HepG2 (cell line): ENCODE measurements around the gene ELFN1. TPM values are rescaled to one million over a fixed set of nuclear protein-coding genes. Genes with fewer than 3 reads are reported as not detected.

Source experiments
- ATAC-seq: fragments of 200-7000 bp; cut with Tn5 transposase; 3 replicates; pipeline ENCODE4 v1.9.1; 2020; ENCODE audit warnings: mild to moderate bottlenecking, moderate library complexity
- BruUV-seq: library from RNA; stranded (reverse); fragments of 400-500 nt; replicated peaks from 2 replicates; lab custom pipeline; 2021; lab: Mats Ljungman, UMichigan
- CTCF ChIA-PET: fragments of 300-600 bp; formaldehyde crosslinking; extraction: SDS; loops from one replicate; lab custom pipeline; 2021; ENCODE audit warnings: low total read pairs, inconsistent platforms, low intra/inter-chr PET ratio; lab: Yijun Ruan, JAX
- POLR2A ChIA-PET: fragments of 350-600 bp; sonication (Branson Sonifier 250); formaldehyde crosslinking; loops from one replicate; lab custom pipeline; 2020; ENCODE audit warnings: antibody characterized with exemption, inconsistent platforms; lab: Yijun Ruan, JAX
- DNase-seq: peaks from one replicate; pipeline ENCODE4 v3.0.0-alpha.2; 2015; ENCODE audit warnings: low spot score
- FAIRE-seq: peaks from 3 replicates; lab custom pipeline; 2011; peaks lifted over from hg19 to GRCh38; lab: Jason Lieb, UNC
- H2AFZ ChIP-seq: one replicate; pipeline ENCODE4 v1.6.1; 2011; ENCODE audit warnings: low read length, inconsistent platforms
- H3K27ac ChIP-seq: fragments of 300-600 bp; 3 replicates; pipeline ENCODE4 v1.8.0; 2011; ENCODE audit warnings: mixed run types, mild to moderate bottlenecking, mixed read lengths, low read length, inconsistent platforms; ENCODE audit not compliant: insufficient read depth; ENCODE audit errors: extremely low read length
- H3K27me3 ChIP-seq, 2 experiments: fragments of 200-600 bp in 1 of 2; 2 replicates in 1 of 2; 3 replicates in 1 of 2; pipeline versions ENCODE4 v1.6.0 to v1.8.0; 2011; ENCODE audit warnings: low read length in 2 of 2, mild to moderate bottlenecking in 2 of 2, moderate library complexity in 2 of 2, inconsistent platforms in 1 of 2; ENCODE audit not compliant: insufficient read depth in 2 of 2, control insufficient read depth in 1 of 2
- H3K36me3 ChIP-seq, 2 experiments: fragments of 200-600 bp in 1 of 2; replicated peaks in 1 of 2; 2 replicates in 1 of 2; 3 replicates in 1 of 2; pipeline versions ENCODE4 v1.5.1 to v1.8.0; 2011; ENCODE audit warnings: low read length in 2 of 2, inconsistent platforms in 1 of 2; ENCODE audit not compliant: insufficient read depth in 2 of 2, control insufficient read depth in 1 of 2
- H3K4me1 ChIP-seq: 2 replicates; pipeline ENCODE4 v1.5.1; 2012; ENCODE audit warnings: low read length, inconsistent platforms; ENCODE audit not compliant: insufficient read depth
- H3K4me2 ChIP-seq: 2 replicates; pipeline ENCODE4 v1.6.0; 2011; ENCODE audit warnings: low read depth, low read length, inconsistent platforms
- H3K4me3 ChIP-seq, 3 experiments: fragments of 200-600 bp in 1 of 3; sonication (generic), shearing (Covaris generic) in 1 of 3; replicated peaks in 1 of 3; 2 replicates each; pipeline ENCODE4 v1.5.1; 2011 to 2016; ENCODE audit warnings: low read length in 3 of 3, inconsistent platforms in 2 of 3, low read depth in 2 of 3, mild to moderate bottlenecking in 2 of 3, control low read depth in 1 of 3, mixed read lengths in 1 of 3; ENCODE audit not compliant: insufficient read depth in 1 of 3
- H3K79me2 ChIP-seq: one replicate; pipeline ENCODE4 v1.6.1; 2011; ENCODE audit warnings: low read length, inconsistent platforms; ENCODE audit not compliant: insufficient read depth
- H3K9ac ChIP-seq: 2 replicates; pipeline ENCODE4 v1.6.0; 2011; ENCODE audit warnings: mild to moderate bottlenecking, low read depth, low read length, inconsistent platforms; ENCODE audit not compliant: insufficient read depth
- H3K9me3 ChIP-seq: 2 replicates; pipeline ENCODE4 v1.5.1; 2012; ENCODE audit warnings: mild to moderate bottlenecking, low read length
- H4K20me1 ChIP-seq: 2 replicates; pipeline ENCODE4 v1.6.0; 2011; ENCODE audit warnings: inconsistent platforms, mild to moderate bottlenecking, low read length, moderate library complexity; ENCODE audit not compliant: insufficient read depth
- DR1 ChIP-seq: sonication (generic); formaldehyde crosslinking; IDR thresholded peaks from 2 replicates; pipeline ENCODE4 v1.8.0; 2021; ENCODE audit warnings: mild to moderate bottlenecking, missing genetic modification reagents, inconsistent platforms
- KDM3A ChIP-seq: IDR thresholded peaks from 2 replicates; pipeline ENCODE4 v1.6.1; 2018; ENCODE audit warnings: low read depth, missing compliant biosample characterization
- KLF9 ChIP-seq: IDR thresholded peaks from 2 replicates; pipeline ENCODE4 v1.6.1; 2016; ENCODE audit warnings: low read depth
- NCOA1 ChIP-seq: sonication (generic); formaldehyde crosslinking; IDR thresholded peaks from 2 replicates; pipeline ENCODE4 v1.9.0; 2021; ENCODE audit warnings: missing genetic modification reagents
- SAFB2 ChIP-seq: sonication (generic); formaldehyde crosslinking; IDR thresholded peaks from 2 replicates; pipeline ENCODE4 v1.5.1; 2020; ENCODE audit warnings: missing genetic modification reagents, low read depth, mild to moderate bottlenecking, borderline replicate concordance
- SMAD9 ChIP-seq: sonication (generic); formaldehyde crosslinking; IDR thresholded peaks from 2 replicates; pipeline ENCODE4 v1.5.1; 2020; ENCODE audit warnings: mild to moderate bottlenecking, missing genetic modification reagents
- SUZ12 ChIP-seq: fragments of 150-350 bp; IDR thresholded peaks from 2 replicates; pipeline ENCODE4 v1.6.1; 2014; ENCODE audit warnings: low read depth, low read length
- TEF ChIP-seq: sonication (generic); formaldehyde crosslinking; IDR thresholded peaks from 2 replicates; pipeline ENCODE4 v1.5.0; 2020; ENCODE audit warnings: missing genetic modification reagents
- ZFP82 ChIP-seq: sonication (generic); formaldehyde crosslinking; IDR thresholded peaks from 2 replicates; pipeline ENCODE4 v1.5.1; 2020; ENCODE audit warnings: mild to moderate bottlenecking, missing genetic modification reagents, borderline replicate concordance
- ZKSCAN8 ChIP-seq: IDR thresholded peaks from 2 replicates; pipeline ENCODE4 v1.6.1; 2016; ENCODE audit warnings: borderline replicate concordance, missing genetic modification reagents, missing compliant biosample characterization
- ZNF572 ChIP-seq: sonication (generic); formaldehyde crosslinking; IDR thresholded peaks from 2 replicates; pipeline ENCODE4 v1.5.1; 2020; ENCODE audit warnings: mild to moderate bottlenecking, missing genetic modification reagents
- ZNF678 ChIP-seq: sonication (generic); formaldehyde crosslinking; IDR thresholded peaks from 2 replicates; pipeline ENCODE4 v1.4.0; 2020; ENCODE audit warnings: mild to moderate bottlenecking, missing genetic modification reagents
- ZNF777 ChIP-seq: sonication (generic); formaldehyde crosslinking; IDR thresholded peaks from 2 replicates; pipeline ENCODE4 v1.4.0; 2020; ENCODE audit warnings: missing genetic modification reagents
- WGBS: methylation state at CpG from one replicate; pipeline ENCODE4 v1.1.6; 2017; ENCODE audit warnings: low lambda C conversion rate; 5-methylcytosine and 5-hydroxymethylcytosine counted together
- in situ Hi-C: cut with HindIII; loops from 2 replicates; pipeline ENCODE4 v1.10.0; 2017; ENCODE audit warnings: low pct_unique_long_range_greater_than_20kb; ENCODE audit not compliant: extremely low pct_ligation_motif_present
- intact Hi-C: fragments of 100-400 bp; cut with micrococcal nuclease; formaldehyde crosslinking; loops from one replicate; pipeline ENCODE4 v1.10.0; 2022; ENCODE audit not compliant: unreplicated experiment
- polyA plus RNA-seq, 8 experiments: library from polyadenylated mRNA; depleted of rRNA in 3 of 8; stranded (reverse) in 7 of 8; unstranded in 1 of 8; fragments of >200 nt; fragmentation: Illumina TruSeq in 4 of 8; extraction: Trizol in 4 of 8; gene quantifications; 2 replicates each; pipeline versions ENCODE4 v1.2.1 to v1.2.3, GENCODE V29; 2011 to 2016; ENCODE audit warnings: low read depth in 4 of 8, missing spikeins in 1 of 8, mixed read lengths in 1 of 8; ENCODE audit not compliant: insufficient read depth in 1 of 8
- total RNA-seq, 5 experiments: library from RNA; depleted of rRNA; stranded (reverse); fragments of >200 nt; fragmentation: Illumina TruSeq; extraction: Trizol; gene quantifications; 2 replicates each; pipeline ENCODE4 v1.2.3, GENCODE V29; 2016; ENCODE audit warnings: low read depth in 1 of 5
- TF ChIP-seq, protein P1 (sequence below): fragments of 450-650 bp; IDR thresholded peaks from 2 replicates; pipeline ENCODE4 v1.6.1; 2016

The ELFN1 gene
- total and polyA plus RNA-seq, 2 of the 13 experiments (the other 11 are each of a cell fraction or from before 2014, with no cell fraction given), result 0.13 to 0.18 TPM

GRCh38 chr7:1745576-1746490, 75.8 kb downstream of the ELFN1 start:
- Histone ChIP-seq H3K79me2 (no peaks in the 10 kb centered on the region), H3K4me1 (peaks cover 49% of the 10 kb centered on the region), H3K9ac (no peak overlapping the region), H3K4me3 (no peak overlapping the region), H3K9me3 (no peaks in the 10 kb centered on the region), H3K27ac (no peak overlapping the region), H4K20me1 (no peaks in the 10 kb centered on the region), H3K4me2 (no peak overlapping the region), H3K27me3 (peaks cover 6 to 38% of the 10 kb centered on the region in 2 experiments; a peak in 4 of 5 replicates), H2AFZ (no peak overlapping the region), H3K36me3 (no peaks in the 10 kb centered on the region)
- intact Hi-C loops, result no loop called here
- ATAC-seq (no peak), DNase-seq (no peak), FAIRE-seq (no peak)
- WGBS, result 79% methylated on average over 39 of the region's 72 CpGs
- in situ Hi-C loops, result no loop called here
- TF ChIP-seq TEF (CRISPR knock-in tag), result no peak
- TF ChIP-seq ZNF678, result no peak
- ChIA-PET POLR2A (no interaction called here), CTCF (no interaction called here)
- BruUV-seq, result no TSS peak

- Histone ChIP-seq H3K79me2 (no peaks in the 10 kb centered on the region), H3K4me2 (no peak overlapping the region), H2AFZ (no peak overlapping the region), H4K20me1 (no peaks in the 10 kb centered on the region), H3K4me1 (peaks cover 47% of the 10 kb centered on the region), H3K9ac (no peak overlapping the region), H3K4me3 (no peak overlapping the region), H3K36me3 (no peaks in the 10 kb centered on the region), H3K27ac (no peak overlapping the region), H3K27me3 (peaks cover 6 to 42% of the 10 kb centered on the region in 2 experiments; a peak in 4 of 5 replicates), H3K9me3 (no peaks in the 10 kb centered on the region)
- no TSS peak for BruUV-seq
- ChIA-PET CTCF (no interaction called here), POLR2A (no interaction called here)
- DNase-seq, result no peak
- WGBS, result 78% methylated on average over 27 of the region's 60 CpGs
- in situ Hi-C loops (no loop called here), intact Hi-C loops (no loop called here)
- no peak for ATAC-seq
- no peak for FAIRE-seq
- no peak for TF ChIP-seq SUZ12
- TF ChIP-seq ZKSCAN8 (CRISPR knock-in tag), result no peak
- no peak for TF ChIP-seq SMAD9
- TF ChIP-seq SAFB2 (CRISPR knock-in tag), result no peak
- TF ChIP-seq, protein P1, sequence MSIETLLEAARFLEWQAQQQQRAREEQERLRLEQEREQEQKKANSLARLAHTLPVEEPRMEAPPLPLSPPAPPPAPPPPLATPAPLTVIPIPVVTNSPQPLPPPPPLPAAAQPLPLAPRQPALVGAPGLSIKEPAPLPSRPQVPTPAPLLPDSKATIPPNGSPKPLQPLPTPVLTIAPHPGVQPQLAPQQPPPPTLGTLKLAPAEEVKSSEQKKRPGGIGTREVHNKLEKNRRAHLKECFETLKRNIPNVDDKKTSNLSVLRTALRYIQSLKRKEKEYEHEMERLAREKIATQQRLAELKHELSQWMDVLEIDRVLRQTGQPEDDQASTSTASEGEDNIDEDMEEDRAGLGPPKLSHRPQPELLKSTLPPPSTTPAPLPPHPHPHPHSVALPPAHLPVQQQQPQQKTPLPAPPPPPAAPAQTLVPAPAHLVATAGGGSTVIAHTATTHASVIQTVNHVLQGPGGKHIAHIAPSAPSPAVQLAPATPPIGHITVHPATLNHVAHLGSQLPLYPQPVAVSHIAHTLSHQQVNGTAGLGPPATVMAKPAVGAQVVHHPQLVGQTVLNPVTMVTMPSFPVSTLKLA, result no peak
- no peak for TF ChIP-seq DR1
- no peak for TF ChIP-seq ZNF572 (CRISPR knock-in tag)
- no peak for TF ChIP-seq ZNF777 (CRISPR knock-in tag)
- TF ChIP-seq KLF9 (CRISPR knock-in tag), result no peak
- no peak for TF ChIP-seq NCOA1 (CRISPR knock-in tag)
- TF ChIP-seq KDM3A (CRISPR knock-in tag), result no peak
- TF ChIP-seq ZFP82, result no peak
Measured at GRCh38 chr7:1746491-1746975, 76.5 kb downstream of the ELFN1 start.
